Hematopoietic multipotent progenitor cell treated with erythropoietin and hydrocortisone succinate and interleukin-3 and kit ligand, for 17 days (in vitro differentiated cells): Measurements from ENCODE around the gene NEDD4.
"Not testable (repeated sequence)": the region's sequence is repeated elsewhere in the genome, so short reads cannot be mapped to it uniquely, and the experiment has no call there.

Experiments used
- DNase-seq: peaks from one replicate; pipeline ENCODE4 v3.0.0-alpha.2; 2015; ENCODE audit warnings: low spot score

NEDD4 gene

DNA sequence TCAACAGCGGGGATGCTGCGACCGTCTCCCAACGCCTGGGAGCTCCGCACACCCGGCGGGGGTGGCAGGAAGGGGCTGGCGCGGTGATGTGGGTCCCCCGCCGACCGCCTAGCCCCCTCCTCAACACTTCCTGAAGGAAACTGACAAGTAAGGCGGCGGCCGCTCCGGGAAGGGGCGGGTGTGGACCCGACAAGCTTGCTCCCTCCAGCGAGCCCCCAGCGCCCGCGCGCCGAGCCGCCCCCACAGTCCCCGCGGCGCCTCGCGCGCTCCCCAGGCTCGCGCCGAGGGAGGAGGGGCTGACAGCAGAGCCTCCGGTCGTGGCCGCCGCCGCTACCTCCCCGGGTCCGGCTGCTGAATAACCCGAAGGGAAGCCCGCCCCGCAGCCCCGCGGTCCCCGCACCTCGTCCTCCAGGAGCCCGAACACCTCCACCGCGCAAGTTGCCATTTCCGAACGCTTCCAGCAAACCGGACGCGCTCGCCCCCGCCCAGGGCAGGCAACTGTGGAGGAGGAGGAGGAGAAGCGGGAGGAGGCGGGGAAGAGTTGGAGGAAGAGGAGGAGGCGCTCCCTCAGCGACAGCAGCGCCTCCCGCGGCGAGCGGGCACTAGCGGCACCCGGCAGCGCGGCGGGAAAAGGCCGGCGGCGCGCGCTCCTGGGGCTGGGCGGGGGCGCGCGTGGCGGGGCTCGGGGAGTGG, at the start of gene NEDD4:
Gene NEDD4, minus strand, starts transcription at position 502 of the 693 bp plus-strand sequence. Its CDS starts 57 bp downstream, at position 445.
- peak; percentile 50 for DNase-seq

DNA sequence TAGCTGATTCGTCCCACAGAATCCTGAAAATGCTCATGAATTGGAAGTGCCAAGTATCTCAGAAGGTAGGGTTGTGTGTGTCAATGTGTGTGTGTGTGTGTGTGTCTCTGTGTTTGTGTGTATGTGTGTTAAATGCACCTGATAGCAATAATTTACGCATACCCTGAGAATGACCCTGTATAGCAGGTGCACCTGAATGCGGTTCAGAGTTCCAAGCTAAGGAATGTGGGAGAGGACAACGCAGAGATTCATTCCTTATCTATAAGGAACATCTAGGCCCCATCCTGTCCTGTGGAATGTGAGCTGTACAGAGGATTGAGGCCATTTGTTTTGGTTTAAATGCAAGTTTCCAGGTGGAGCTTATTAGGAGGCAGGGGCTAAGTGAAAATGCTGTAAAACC, 49.1 kb upstream of the NEDD4 start:
- no peak for DNase-seq

DNA sequence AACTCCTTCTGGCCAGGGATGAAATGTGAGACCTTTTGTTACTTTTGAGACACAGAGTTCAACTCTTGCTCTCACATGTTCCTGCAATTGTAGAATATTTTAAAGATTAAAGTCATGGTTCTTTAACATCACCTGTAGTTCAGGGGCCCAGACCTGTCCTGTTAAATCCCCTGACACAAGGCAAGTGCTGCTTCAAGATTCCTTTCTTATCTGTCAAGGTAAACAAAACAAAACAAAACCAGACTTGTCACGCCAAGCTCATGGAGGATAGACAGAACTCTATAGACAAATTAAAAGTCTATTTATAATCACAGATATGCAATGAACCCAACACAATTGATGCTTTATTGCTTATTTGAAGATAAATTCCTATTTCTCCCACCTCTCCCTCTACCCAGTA, 48.6 kb upstream of the NEDD4 start:
- DNase-seq: no peak

DNA sequence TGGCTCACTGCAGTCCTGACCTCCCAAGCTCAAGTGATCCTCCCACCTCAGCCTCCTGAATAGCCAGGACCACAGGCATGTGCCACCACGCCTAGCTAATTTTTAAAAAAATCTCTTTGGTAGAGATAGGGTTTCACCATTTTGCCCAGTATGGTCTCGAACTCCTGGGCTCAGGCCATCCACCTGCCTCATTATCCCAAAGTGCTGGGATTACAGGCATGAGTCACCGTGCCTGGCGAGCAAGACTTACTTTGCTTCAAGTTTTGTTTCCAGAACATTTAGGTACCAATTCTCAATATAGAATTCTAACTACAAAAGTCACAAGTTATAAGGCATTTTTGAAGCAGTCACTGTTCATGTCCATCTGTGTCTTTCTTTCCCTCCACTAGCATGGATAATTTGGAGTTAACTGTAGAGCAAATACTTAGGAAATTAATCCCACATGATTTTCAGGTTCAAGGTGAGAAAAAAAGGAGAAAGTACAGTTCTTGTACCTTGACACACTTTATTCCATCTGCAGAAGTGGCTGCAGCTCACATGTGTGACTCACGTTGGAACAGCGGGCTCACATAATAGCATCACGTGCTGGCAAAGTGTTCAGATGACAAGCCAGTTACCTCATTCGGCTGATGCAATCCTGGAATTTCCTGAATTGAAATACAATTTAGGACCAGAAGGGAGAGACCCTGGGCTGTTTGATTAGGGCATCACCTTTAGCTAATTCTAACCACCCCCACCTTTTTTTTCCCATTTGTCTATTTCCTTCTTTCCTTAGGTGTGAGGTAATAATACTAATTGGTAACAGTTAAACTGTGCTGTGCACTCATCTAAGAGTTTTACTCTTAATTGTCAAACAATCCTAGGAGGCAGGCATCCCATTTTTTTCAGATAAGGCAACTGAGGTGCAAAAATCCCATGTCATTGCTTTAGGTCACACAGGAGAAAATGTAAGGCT, 46.9 kb upstream of the NEDD4 start:
- DNase-seq: no peak

DNA sequence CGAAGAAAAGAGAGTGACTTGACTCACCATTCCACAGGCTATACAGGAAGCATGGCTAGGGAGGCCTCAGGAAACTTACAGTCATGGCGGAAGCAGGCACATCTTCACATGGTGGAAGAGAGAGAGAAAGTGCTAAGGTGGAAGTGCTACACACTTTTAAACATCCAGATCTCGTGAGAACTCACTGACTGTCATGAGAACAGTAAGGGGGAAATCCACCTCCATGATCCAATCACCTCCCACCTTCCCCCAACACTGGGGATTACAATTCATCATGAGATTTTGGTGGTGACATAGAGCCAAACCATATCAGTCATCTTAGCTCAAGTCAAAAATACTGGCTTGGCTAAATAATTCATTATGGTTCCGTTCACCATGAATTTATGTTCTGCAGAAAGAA, 45.3 kb upstream of the NEDD4 start:
- no peak for DNase-seq

DNA sequence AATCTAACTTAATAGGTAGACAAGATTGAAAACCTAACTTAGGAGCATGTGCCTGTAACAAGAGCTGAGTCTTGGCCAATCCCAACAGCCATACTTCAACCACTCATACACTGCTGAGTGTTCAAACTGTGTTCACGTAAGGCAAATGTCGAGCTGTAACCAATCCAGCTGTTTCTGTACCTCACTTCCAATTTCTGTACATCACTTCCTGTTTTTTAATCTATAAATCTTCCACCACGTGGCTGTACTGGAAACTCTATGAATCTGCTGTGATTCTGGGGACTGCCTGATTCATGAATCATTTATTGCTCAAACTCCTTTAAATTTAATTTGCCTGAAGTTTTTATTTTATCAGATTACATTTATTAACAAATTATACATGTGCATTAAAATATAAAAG, 44.6 kb upstream of the NEDD4 start:
- no peak for DNase-seq

DNA sequence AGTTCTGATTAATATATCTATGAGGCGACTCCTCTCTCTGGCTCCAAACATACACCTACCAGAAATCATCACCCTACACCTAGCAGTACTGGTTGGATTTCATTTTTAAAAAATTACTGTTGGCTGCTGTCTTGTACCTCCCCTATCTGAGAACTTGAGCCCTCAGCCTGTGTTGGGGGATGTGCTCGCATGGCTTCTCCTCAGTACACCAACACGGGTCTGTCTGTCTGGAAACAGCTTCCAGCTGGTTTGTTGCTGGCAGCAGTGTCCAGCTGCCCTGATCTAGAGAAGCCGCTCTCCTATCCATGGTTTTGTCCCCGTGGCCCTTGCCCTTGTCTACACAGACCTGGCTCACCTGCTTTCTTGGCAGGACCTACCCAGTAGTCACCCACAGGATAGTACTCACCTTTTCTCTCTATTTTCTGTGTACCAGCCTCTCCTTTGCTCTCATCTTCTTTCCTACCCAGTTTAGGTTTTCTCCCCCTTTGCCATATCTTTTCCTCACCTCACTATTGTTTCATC, 43.2 kb upstream of the NEDD4 start:
- no peak for DNase-seq

DNA sequence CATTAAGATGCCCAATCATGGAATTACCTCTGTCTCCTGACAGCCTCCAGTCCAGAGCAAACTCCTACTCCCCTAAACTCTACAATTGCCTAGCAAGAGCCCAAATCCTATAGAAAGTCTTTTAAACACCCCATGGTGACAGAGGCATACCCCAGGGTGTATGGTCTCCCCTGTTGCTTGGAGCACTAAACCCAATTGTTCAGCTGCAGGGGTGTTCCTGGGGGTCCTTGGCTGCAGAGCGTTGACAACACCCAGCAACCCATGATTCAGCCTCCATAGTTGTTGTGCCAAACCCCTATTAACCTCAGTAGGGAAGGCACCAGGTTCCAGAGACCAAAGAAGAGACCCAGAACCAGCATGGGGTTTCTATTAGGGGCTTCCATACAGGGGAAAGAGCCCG, 41.8 kb upstream of the NEDD4 start:
- DNase-seq: no peak

DNA sequence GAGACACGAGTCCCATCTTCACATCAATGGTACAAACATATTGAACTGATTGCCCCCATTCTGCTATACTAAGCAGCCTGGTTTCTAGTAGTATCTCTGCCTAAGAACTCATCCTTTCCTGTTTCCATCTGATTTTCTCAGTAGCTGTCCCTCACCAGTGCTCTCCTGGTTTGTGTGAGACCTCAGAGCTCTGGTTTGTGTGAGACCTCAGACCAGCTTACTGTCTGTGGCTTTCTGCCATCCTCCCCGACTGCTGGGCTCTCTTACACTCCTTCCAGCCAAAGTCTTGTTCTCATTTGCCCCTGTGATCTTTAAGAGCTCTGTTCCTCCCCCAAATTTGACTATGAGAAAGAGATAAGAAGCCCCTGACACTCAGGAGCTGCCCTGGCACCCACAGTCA, 41.1 kb upstream of the NEDD4 start:
- DNase-seq: no peak

DNA sequence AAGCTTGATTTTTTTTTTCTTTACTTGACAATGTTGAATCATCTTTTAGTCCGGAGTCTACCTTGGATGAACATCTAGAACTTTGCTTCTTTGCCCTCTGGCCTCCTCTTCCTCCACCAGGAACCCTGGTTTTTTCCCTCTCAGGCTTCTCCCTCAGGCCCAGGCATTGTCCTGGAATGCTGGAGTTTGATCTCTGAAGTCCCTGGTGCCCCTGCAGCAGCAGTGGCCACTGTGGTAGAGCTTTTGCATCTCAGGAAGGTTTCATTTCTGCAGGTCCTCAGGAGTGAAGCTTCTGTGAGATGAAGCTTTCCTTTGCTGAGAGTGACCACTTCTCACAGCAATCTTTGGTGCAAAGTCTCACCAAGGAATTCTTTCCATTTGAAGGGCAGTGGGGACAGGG, 39.0 kb upstream of the NEDD4 start:
- DNase-seq: no peak

DNA sequence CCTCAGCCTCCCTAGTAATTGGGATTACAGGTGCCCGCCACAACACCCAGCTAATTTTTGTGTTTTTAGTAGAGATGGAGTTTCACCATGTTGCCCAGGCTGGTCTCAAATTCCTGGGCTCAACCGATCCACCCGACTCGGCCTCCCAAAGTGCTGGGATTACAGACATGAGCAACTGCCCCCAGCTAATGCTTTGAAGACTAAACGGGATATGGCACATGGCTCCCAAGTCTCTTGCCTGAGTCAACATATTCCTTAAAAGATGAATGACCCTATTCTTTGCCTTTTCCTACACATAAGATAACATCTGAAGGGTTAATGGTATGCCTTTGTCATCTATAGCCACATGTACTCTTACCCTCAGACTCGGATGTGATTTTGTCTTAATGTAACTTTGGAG, 38.4 kb upstream of the NEDD4 start:
- DNase-seq: no peak

DNA sequence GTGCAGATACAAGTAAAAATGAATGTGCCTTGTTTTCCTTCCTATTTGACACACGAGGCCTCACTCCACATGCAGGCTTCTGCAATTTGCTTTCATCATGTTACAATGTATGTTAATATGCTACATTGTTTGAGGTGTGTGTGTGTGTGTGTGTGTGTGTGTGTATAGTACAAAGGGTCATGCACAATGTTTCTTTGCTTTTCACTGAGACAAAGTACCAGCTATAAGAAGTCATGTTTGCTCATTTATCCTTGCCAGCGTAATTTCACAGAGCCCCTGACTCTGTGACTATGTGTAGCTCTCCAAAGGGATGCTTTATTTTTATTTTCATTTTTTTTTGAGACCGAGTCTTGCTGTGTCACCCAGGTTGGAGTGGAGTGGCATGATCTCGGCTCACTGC, 38.0 kb upstream of the NEDD4 start:
- DNase-seq: no peak

DNA sequence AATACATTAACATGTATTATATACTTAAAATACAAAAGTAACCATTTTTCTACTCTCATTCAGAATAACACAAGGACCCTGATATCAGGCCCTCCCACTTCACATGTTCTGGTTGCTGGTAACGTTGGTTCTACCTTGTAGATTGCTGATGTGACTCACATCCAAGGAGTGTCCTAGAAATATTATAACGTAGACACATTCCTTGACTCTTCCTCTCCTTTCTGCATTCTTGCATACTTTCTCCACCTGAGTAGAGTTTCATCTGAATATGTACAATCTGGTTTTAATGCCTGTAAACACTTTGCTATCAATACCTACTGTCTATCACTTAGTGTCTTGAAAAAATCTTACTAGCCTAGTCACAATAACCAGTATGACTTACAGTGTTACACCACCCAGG, 35.0 kb upstream of the NEDD4 start:
- no peak for DNase-seq

DNA sequence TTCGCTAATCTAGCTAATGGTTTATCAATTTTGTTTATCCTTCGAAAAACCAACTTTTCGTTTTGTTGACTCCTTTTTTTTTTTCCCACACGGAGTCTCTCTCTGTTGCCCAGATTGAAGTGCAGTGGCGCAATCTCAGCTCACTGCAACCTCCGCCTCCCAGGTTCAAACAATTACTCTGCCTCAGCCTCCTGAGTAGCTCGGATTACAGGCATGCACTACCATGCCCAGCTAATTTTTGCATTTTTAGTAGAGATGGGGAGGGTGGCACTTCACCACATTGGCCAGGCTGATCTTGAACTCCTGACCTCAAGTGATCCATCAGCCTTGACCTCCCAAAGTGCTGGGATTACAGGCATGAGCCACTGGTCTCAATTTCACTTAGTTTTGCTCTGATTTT, 29.7 kb upstream of the NEDD4 start:
- DNase-seq: not testable (repeated sequence)

DNA sequence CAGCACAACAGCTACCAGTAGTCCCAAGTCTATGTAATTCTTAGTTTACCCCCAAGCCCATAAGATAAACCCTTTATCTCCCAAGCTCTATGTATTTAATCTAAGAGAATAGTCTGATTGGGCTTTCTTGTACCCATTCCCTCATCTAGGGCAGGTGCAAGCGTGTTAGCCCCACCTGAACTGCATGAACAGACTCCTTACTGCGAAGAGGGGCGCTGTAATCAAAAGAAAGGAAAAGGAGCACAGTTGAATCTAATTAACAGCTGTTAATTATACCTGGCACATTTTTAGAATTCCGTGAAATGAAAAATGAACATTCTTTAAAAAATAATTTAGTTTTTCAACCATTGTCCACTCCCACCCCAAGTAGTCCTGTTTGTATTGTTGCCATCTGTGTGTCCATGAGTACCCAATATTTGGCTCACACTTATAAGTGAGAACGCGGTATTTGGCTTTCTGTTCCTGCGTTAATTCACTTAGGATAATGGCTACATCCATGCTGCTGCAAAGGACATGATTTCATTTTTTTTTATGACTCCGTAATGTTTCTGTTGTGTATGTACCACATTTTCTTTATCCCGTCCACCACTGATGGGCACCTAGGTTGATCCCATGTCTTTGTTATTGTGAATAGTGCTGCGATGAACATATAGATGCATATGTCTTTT, 26.5 kb upstream of the NEDD4 start:
- DNase-seq: no peak

DNA sequence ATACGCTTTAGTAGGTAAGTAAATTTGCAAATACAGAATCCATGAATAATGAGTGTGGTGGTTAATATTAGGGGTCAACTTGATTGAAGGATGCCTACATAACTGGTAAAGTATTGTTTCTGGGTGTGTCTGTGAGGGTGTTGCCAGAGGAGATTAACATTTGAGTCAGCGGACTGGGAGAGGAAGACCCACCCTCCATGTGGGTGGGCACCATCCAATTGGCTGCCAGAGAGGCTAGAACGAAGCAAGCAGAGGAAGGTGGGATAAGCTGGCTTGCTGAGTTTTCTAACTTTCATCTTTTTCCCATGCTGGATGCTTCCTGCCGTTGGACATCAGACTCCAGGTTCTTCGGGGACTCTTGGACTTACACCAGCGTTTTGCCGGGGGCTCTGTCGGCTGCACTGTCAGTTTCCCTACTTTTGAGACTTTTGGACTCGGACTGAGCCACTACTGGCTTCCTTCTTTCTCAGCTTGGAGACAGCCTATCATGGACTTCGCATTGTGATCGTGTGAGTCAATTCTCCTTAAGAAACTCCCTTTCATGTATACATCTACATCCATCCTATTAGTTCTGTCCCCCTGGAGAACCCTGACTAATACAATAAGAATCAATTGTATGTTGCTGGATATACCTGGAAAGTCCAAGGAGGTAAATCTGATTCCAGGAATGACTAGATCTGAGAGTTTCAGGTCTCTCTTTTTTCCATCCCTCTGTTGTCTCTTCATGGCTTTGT, 25.8 kb upstream of the NEDD4 start:
- DNase-seq: no peak

DNA sequence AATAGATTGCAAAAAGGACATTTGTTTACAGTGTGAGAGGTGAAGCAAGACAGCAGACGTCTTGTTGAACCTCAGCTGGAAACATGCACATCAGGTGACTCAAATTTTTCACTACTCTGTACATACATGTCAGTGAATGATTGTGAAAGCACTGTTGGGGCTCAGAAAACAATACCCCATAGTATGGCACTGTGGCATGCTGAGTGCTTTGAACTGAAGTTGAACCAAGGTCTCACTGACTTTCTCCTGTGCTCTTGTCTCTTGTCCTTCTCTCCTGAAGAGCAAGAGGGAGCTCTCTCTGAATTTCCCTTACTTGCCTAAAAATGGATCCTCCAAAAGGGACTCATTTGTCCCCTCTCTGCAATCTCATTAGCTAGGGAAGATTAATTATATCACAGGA, 24.5 kb upstream of the NEDD4 start:
- DNase-seq: no peak

DNA sequence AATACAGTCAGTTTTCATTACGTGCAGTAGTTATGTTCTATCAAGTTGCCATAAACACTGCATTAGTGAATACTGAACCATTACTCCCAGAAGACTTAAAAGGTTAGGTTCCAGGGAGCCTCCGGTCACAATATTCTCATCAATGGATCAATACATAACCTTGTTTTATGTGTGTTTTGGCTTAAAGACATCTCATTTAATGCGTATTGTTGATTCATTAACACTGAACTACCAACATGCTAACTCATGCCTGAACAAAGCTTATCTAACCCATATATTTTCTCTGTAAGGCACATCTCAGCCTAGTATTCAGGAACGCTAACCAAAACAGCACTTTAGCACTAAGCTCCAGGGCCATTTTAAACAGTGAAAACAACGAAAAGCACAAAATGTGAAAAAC, 24.1 kb upstream of the NEDD4 start:
- no peak for DNase-seq

DNA sequence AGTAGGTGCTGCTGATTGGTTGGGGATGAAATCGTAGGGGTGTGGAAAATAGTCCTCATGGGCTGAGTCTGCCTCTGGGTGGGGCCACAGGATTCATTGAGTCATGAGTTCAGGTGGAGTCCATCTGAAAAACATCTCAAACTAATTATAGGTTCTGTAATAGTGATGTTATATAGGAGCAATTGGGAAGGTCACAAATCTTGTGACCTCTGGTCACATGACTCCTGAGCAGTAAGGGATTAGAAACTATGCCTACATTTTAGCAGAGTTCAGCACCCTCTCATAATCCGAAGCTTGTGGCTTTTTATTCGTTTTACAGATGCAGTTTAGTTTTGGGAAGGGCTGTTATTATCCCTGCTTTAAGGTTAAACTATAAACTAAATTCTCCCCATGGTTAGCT, 22.9 kb upstream of the NEDD4 start:
- DNase-seq: no peak

DNA sequence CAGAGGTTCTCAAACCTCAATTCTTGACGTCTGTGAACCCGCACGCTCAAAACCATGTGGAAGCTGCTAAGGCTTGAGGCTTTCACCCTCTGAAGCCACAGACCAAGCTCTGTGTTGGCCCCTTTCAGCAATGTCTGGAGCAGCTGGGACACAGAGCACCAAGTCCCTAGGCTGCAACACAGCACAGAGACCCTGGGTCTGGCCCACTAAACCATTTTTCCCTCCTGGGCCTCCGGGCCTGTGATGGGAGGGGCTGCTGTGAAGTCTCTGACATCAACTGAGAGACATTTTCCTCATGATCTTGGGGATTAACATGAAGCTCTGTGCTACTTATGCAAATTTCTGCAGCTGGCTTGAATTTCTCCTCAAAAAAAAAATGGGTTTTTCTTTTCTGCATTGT, 21.3 kb upstream of the NEDD4 start:
- DNase-seq: no peak

DNA sequence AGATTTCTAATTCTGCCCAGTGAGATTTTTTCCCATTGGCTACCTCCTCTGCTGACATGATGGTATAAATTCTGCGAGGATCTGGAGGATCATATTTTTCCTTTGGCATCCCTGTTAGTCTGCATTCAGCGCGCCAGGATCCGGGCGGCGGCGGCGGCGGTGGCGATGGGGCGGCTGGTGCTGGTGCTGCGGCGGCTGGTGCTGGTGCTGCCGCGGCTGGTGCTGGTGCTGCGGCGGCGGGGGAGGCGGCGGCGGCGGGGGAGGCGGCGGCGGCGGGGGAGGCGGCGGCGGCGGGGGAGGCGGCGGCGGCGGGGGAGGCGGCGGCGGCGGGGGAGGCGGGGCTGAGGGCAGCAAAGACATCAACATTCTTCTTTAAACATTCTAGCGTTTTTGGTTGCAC, 13.6 kb upstream of the NEDD4 start:
- not testable (repeated sequence) for DNase-seq

DNA sequence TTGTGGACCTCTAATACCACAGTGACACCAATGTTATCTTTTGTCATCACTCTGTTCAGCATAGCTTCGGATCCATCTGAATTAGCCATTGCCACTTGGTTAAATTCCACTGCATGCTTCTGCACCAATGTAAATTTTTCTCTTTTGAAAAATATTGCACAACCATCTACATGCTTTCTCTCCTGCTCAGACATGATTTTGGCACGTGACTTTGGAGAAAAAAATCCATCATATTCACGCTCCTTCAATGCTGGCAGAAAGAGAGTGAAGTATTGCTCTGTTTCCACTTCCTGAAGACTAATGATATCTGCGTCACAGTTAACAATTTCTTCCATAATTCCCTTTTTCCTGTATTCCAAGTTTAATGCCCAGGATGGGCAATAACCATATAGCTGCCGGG, 13.0 kb upstream of the NEDD4 start:
- not testable (repeated sequence) for DNase-seq
